Astrocyte (in vitro differentiated cells and primary cell): ENCODE data around the gene SFMBT2.

Source experiments
- EZH2 ChIP-seq: IDR thresholded peaks from 2 replicates; pipeline ENCODE4 v1.6.1; 2012; ENCODE audit warnings: mild to moderate bottlenecking, low read length, inconsistent platforms; ENCODE audit not compliant: insufficient read depth
- TF ChIP-seq, protein P1 (sequence below): IDR thresholded peaks from 2 replicates; pipeline ENCODE4 v1.5.1; 2011; ENCODE audit warnings: low read depth, mild to moderate bottlenecking, inconsistent platforms, low read length, moderate library complexity; ENCODE audit not compliant: insufficient read depth

DNA sequence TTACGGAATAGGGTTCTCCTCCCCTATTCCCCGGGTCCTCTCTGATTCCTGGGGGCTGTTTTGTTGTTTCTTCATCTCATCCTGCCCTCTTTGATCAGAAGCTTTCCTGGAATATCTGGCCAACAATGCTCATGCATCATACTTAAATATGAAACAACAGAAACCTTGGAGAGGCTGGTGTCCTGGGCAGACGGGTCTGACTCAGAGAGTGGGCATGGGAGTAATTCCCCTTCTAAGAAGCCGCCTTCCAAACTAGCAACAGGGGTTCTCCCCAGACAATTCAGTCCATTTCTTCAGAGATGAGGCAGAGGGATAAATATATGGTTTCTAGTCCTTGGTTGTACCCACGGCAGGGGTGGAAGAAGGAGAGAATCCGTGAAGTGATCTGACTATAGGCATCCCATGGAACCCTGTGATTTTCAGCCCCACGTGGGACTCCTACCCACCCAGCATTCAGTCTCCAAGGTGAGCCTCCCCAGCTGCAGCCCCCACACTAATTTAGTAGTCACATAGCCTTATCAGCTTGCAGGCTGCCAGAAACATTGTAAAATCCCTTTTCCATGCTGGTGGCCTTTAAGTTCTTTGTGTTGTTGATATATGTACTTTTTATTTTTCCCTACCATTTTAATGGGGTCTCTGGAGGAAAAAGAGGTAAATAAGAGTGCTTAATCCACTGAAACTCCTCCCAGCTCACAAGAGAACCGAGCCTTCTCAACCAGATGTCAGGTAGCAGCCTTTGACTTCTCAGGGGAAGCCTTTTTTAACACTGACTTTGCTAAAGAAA lies 119.2 kb downstream of the SFMBT2 start:
- TF ChIP-seq, protein P1, sequence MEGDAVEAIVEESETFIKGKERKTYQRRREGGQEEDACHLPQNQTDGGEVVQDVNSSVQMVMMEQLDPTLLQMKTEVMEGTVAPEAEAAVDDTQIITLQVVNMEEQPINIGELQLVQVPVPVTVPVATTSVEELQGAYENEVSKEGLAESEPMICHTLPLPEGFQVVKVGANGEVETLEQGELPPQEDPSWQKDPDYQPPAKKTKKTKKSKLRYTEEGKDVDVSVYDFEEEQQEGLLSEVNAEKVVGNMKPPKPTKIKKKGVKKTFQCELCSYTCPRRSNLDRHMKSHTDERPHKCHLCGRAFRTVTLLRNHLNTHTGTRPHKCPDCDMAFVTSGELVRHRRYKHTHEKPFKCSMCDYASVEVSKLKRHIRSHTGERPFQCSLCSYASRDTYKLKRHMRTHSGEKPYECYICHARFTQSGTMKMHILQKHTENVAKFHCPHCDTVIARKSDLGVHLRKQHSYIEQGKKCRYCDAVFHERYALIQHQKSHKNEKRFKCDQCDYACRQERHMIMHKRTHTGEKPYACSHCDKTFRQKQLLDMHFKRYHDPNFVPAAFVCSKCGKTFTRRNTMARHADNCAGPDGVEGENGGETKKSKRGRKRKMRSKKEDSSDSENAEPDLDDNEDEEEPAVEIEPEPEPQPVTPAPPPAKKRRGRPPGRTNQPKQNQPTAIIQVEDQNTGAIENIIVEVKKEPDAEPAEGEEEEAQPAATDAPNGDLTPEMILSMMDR: no peak
- TF ChIP-seq EZH2: no peak
